Heart right ventricle (tissue), 16 donors: ENCODE data around the gene HIVEP3. TPM values are rescaled to one million over a fixed set of nuclear protein-coding genes. Genes with fewer than 3 reads are reported as not detected.

ENCODE experiments used
- ATAC-seq, 8 donors: fragments of 200-7000 bp; cut with Tn5 transposase; one replicate each; pipeline ENCODE4 v1.9.1; 2020; ENCODE audit warnings: mild to moderate bottlenecking in 8 of 8, moderate library complexity in 8 of 8, moderate number of reproducible peaks in 1 of 8
- DNase-seq, 2 donors: peaks; one replicate each; pipeline ENCODE4 v3.0.0-alpha.2; 2020
- H3K27ac ChIP-seq, 10 donors: fragments of 200-600 bp; sonication (generic) in 2 of 10; one replicate each; pipeline versions ENCODE4 v1.5.0 to v1.8.0; 2020 to 2022; ENCODE audit warnings: mild to moderate bottlenecking in 3 of 10
- H3K27me3 ChIP-seq, 7 donors: fragments of 200-600 bp; one replicate each; pipeline ENCODE4 v1.8.0; 2021 to 2022; ENCODE audit warnings: mild to moderate bottlenecking in 2 of 7
- H3K36me3 ChIP-seq, 9 donors: fragments of 200-600 bp; sonication (generic) in 1 of 9; one replicate each; pipeline versions ENCODE4 v1.5.0 to v1.8.0; 2020 to 2022; ENCODE audit warnings: mild to moderate bottlenecking in 2 of 9
- H3K4me1 ChIP-seq, 9 donors: fragments of 200-600 bp; sonication (generic) in 1 of 9; one replicate each; pipeline versions ENCODE4 v1.5.0 to v1.8.0; 2020 to 2022; ENCODE audit warnings: mild to moderate bottlenecking in 4 of 9
- H3K4me3 ChIP-seq, 10 donors: fragments of 200-600 bp; sonication (generic) in 2 of 10; one replicate each; pipeline versions ENCODE4 v1.5.0 to v1.8.0; 2020 to 2022; ENCODE audit warnings: mild to moderate bottlenecking in 7 of 10, moderate library complexity in 2 of 10
- H3K9me3 ChIP-seq, 11 donors: fragments of 200-600 bp in 10 of 11; sonication (generic) in 2 of 11; one replicate each; pipeline versions ENCODE4 v1.5.0 to v1.8.0; 2013 to 2022; ENCODE audit warnings: mild to moderate bottlenecking in 2 of 11, control low read depth in 1 of 11, moderate library complexity in 1 of 11
- CTCF ChIP-seq, 9 donors: fragments of 200-600 bp; sonication (generic) in 2 of 9; IDR thresholded peaks; one replicate each; pipeline versions ENCODE4 v1.5.0 to v1.8.0; 2021 to 2022; ENCODE audit warnings: antibody characterized with exemption in 9 of 9, mild to moderate bottlenecking in 5 of 9, moderate library complexity in 1 of 9
- WGBS, 2 donors: extraction: QIAGEN DNeasy Blood & Tissue Kit; methylation state at CpG; one replicate each; pipeline ENCODE4 v1.1.7; 2013; ENCODE audit warnings: inconsistent platforms in 1 of 2; 5-methylcytosine and 5-hydroxymethylcytosine counted together
- intact Hi-C, 10 donors: fragments of 100-400 bp; cut with DNase I; formaldehyde crosslinking; loops; one replicate each; pipeline versions ENCODE4 v1.11.1 to v1.14.2; 2022
- polyA plus RNA-seq, 2 donors: library from polyadenylated mRNA; stranded (reverse); fragments of 200-250 nt; gene quantifications; one replicate each; pipeline ENCODE4 v1.2.3, GENCODE V29; 2013
- total RNA-seq, 10 donors: library from RNA; stranded (reverse); fragmentation: NEBNext Ultra II Directional in 3 of 10; extraction: Animal tissue kit (Norgen Biotek cat#: 25700) in 3 of 10; gene quantifications; one replicate each; pipeline versions ENCODE4 v1.2.1 to v1.2.4, GENCODE V29; 2021 to 2023
- donor health status: Arrhythmogenic right ventricular cardiomyopathy.
- donor health status: ischemic (EF 13 %, LVEDD 7.1; RV severe dilation, severe dysfunction).
- donor health status: healthy with polysubstance abuse.
- donor health status: DM: no; HTN: yes; CAD: no.
- donor health status: DM: no; HTN: no; CAD: no.
- donor health status: ischemic (EF 25% LVEDD 6.9; RV normal size, moderate dysfunction).
- donor health status: ischemic (EF 25% LVEDD 5.7; RV mildly dilated, moderate dysfunction).
- donor health status: healthy.
- donor health status: DM: yes; HTN: yes; CAD: no.
- donor health status: Ischemic cardiomyopathy.
- donor health status: ischemic (EF 35%, LVEDD 5.7; RV mildly dilated, moderate dysfunction).
- donor health status: nonischemic (EF 11% LVEDD 7.7; RV severe dilation, severe dysfunction).
- donor health status: DM: yes; HTN: yes; CAD: no.
- donor health status: PGD.
- donor health status: ischemic (EF 29% LVEDD 5.4; RV normal size, mild dysfunction).
- donor health status: nonischemic (EF 23%, LVEDD 6.1; RV moderate dilation, normal function).

HIVEP3 gene
- total and polyA plus RNA-seq, 12 donors, result 2.6 to 7.5 (median 5.2) TPM

GRCh38 chr1:41957568-41957967, 38.8 kb upstream of the HIVEP3 start:
- no peak for TF ChIP-seq CTCF (IDR thresholded peaks at IDR 0.05)
- Histone ChIP-seq H3K4me1 (peaks cover 0 to 20% (median 0%) of the 10 kb centered on the region in 9 donors), H3K9me3 (peaks cover 0 to 4% (median 0%) of the 10 kb centered on the region in 11 donors), H3K36me3 (no peaks in the 10 kb centered on the region), H3K27ac (peak overlapping the region in 4 of 10 donors; percentile 1 to 45 (median 31)), H3K27me3 (no peaks in the 10 kb centered on the region), H3K4me3 (no peak overlapping the region)
- ATAC-seq (peak in 7 of 8 donors; percentile 38 to 92 (median 70)), DNase-seq (no peak)
- intact Hi-C loops, result no loop called here
- WGBS, 2 donors, result 54 to 68% methylated on average over 3 of the region's 3 CpGs

GRCh38 chr1:41955461-41956159, 36.9 kb upstream of the HIVEP3 start:
- H3K4me1 ChIP-seq, result peaks cover 0 to 20% (median 0%) of the 10 kb centered on the region in 9 donors
- no peak for TF ChIP-seq CTCF (IDR thresholded peaks at IDR 0.05)
- peak in 1 of 8 donors; percentile 36 for ATAC-seq
- no peaks in the 10 kb centered on the region for H3K36me3 ChIP-seq
- intact Hi-C loops, result no loop called here
- no peaks in the 10 kb centered on the region for H3K9me3 ChIP-seq
- no peak overlapping the region for H3K27ac ChIP-seq
- no peak for DNase-seq
- H3K27me3 ChIP-seq, result no peaks in the 10 kb centered on the region
- WGBS, 2 donors, result 47 to 61% methylated on average over 9 of the region's 9 CpGs
- no peak overlapping the region for H3K4me3 ChIP-seq

GRCh38 chr1:41954533-41954944, 35.8 kb upstream of the HIVEP3 start:
- Histone ChIP-seq H3K36me3 (no peaks in the 10 kb centered on the region), H3K27ac (no peak overlapping the region), H3K4me3 (no peak overlapping the region), H3K4me1 (peaks cover 0 to 20% (median 0%) of the 10 kb centered on the region in 9 donors), H3K27me3 (no peaks in the 10 kb centered on the region), H3K9me3 (peaks cover 0 to 3% (median 0%) of the 10 kb centered on the region in 11 donors)
- intact Hi-C loops, result no loop called here
- no peak for DNase-seq
- WGBS, 2 donors, result 86 to 87% methylated on average over 6 of the region's 6 CpGs
- no peak for TF ChIP-seq CTCF (IDR thresholded peaks at IDR 0.05)
- no peak for ATAC-seq

- Histone ChIP-seq H3K9me3 (peaks cover 0 to 7% (median 0%) of the 10 kb centered on the region in 11 donors), H3K36me3 (no peaks in the 10 kb centered on the region), H3K27ac (no peak overlapping the region), H3K4me3 (no peak overlapping the region), H3K27me3 (no peaks in the 10 kb centered on the region), H3K4me1 (peaks cover 0 to 20% (median 0%) of the 10 kb centered on the region in 9 donors)
- WGBS, 2 donors, result 87 to 91% methylated on average over 1 of the region's 1 CpG
- no peak for ATAC-seq
- DNase-seq, result no peak
- TF ChIP-seq CTCF (IDR thresholded peaks at IDR 0.05), result no peak
- intact Hi-C loops, result no loop called here
These were observed 34.6 kb upstream of the HIVEP3 start for GRCh38 chr1:41953291-41953690.
